Measurements from ENCODE around the gene COX4I1.
"Not testable (repeated sequence)": the region's sequence is repeated elsewhere in the genome, so short reads cannot be mapped to it uniquely, and the experiment has no call there.

The COX4I1 gene

DNA sequence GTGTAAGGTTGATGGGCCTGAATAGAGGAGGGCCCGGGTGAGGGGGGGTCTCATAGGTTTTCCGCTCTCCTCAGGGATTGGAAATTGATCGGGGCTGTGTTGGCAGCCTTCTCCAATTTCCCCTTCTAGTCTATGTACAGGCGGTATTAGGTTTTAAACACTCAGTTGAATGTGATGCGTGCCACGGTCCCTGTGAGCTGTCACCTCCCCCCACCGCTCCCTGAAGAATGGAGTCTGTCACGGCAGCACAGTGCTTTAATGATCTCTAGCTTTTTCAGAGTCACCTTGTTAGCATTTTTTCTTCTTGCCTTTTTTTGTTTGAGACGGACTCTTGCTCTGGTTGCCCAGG, 800 bp downstream of the COX4I1 start:
- peak; percentile 46 for DNase-seq (ENCODE audit: low spot score)

DNA sequence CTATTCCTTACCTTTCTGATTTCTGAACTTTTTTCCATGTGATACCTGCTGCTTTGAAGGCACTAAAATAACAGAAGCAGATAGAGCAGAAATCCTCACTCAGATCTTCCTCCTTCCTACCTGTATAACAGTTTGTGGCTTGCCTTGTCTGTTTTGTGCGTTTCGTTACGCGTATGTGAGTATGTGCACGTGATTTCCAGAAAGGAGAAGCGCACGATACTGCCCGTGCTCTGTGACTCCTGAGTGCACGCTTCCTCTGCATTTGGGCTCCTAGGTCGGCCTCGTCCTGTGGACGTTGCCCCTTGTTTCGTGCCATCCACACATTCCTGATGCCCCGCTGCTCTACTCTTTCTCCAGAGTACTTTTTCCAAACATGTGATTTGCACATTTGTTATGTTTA, 4.1 kb downstream of the COX4I1 start:
- no peak for DNase-seq (ENCODE audit: low spot score)

DNA sequence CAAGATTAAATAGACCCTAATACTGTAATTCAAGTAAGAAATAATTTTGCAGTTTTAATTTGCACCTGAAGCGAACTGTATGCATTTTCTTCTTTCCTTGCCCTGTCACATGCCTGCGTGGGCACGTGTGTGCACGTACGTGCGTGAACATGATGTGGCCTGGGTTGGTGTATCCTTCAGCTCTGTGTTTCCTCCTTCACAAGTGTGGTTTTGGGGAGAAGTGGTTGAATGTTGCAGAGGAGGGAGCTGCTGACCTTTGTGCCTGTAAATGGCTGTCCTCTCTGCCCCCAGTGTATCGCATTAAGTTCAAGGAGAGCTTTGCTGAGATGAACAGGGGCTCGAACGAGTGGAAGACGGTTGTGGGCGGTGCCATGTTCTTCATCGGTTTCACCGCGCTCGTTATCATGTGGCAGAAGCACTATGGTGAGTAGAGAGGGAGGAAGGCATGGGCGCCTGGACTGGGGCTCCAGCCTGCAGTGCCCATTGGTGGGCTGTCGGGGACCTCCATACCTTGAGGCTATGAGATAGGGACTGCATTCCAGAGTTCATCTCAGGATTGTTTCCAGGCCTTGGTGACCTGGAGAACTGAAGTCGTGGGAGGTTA, 6.0 kb downstream of the COX4I1 start:
- DNase-seq (ENCODE audit: low spot score): no peak

GRCh38 chr16:85806539-85806938, 7.0 kb downstream of the COX4I1 start:
- DNase-seq (ENCODE audit: low spot score): no peak

DNA sequence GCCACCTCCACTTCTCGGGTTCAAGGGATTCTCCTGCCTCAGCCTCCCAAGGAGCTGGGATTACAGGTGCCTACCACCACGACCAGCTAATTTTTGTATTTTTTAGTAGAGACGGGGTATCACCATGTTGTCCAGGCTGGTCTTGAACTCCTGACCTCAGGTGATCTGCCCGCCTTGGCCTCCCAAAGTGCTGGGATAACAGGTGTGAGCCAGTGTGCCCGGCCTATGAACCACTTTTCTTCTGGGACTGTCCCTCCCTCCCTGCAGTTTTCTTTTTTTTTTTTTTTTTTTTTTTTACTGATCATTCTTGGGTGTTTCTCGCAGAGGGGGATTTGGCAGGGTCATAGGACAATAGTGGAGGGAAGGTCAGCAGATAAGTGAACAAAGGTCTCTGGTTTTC, 7.8 kb downstream of the COX4I1 start:
- not testable (repeated sequence) for DNase-seq (ENCODE audit: low spot score)

GRCh38 chr16:85808104-85808503, 8.6 kb downstream of the COX4I1 start:
- DNase-seq (ENCODE audit: low spot score): not testable (repeated sequence)

DNA sequence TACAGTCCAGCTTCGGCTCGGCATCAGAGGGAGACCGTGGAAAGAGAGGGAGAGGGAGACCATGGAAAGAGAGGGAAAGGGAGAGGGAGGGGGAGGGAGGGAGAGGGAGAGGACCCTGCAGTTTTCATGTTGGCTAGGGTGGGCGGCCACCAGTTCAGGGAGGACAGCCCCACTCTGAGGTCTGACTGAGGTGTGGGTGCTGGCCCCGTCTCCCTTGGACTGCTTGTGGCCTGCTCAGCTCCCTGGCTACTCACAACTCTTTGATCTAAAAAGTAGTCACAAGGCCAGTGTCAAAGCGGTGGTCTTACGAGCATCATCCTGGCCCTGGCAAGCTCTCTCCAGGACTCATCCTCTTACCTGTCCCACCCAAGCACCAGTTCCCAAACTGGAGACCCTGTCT, 9.4 kb downstream of the COX4I1 start:
- no peak for DNase-seq (ENCODE audit: low spot score)

DNA sequence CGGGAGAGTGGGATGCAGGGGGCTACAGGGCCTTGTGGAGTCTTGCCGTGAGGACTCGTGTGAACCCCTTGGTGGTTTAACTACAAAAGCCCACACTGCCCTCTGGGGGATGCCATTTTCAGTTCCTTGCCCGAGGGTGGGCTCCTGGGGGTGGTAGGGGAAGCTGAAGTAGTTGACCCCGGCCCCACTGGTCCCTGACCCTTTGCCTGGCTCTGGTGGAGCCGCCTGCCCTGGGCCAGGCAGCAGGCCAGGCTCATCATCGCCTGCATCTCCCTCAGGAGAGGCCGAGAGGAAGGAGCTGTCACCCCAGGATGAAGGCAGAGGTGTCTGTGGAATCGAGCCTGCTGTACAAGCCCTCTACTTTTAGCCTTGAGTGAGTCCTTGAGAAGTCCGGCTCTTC, 10.2 kb downstream of the COX4I1 start:
- DNase-seq (ENCODE audit: low spot score): no peak

GRCh38 chr16:85810097-85810741, 10.7 kb downstream of the COX4I1 start:
- DNase-seq (ENCODE audit: low spot score): no peak

DNA sequence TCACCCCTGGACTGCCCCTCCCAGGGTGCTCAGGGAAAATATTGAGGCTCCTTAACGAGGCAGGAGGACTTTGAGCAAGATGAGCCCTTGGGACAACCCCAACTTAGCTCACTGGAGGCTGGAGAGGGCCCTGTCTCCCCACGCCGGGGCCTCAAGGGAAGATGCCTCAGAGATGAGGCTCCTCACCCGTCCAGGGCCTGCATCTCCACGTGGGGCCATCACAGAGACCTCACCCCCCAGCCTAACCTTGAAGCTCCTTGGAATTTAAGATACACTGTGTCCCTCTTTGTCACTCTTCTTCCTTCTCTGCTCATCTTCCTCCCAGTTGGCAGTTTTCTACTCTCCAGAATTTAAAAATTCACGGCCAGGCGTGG, 11.2 kb downstream of the COX4I1 start:
- no peak for DNase-seq (ENCODE audit: low spot score)

- DNase-seq (ENCODE audit: low spot score): no peak
Measured at GRCh38 chr16:85812031-85812807, 12.7 kb downstream of the COX4I1 start.

DNA sequence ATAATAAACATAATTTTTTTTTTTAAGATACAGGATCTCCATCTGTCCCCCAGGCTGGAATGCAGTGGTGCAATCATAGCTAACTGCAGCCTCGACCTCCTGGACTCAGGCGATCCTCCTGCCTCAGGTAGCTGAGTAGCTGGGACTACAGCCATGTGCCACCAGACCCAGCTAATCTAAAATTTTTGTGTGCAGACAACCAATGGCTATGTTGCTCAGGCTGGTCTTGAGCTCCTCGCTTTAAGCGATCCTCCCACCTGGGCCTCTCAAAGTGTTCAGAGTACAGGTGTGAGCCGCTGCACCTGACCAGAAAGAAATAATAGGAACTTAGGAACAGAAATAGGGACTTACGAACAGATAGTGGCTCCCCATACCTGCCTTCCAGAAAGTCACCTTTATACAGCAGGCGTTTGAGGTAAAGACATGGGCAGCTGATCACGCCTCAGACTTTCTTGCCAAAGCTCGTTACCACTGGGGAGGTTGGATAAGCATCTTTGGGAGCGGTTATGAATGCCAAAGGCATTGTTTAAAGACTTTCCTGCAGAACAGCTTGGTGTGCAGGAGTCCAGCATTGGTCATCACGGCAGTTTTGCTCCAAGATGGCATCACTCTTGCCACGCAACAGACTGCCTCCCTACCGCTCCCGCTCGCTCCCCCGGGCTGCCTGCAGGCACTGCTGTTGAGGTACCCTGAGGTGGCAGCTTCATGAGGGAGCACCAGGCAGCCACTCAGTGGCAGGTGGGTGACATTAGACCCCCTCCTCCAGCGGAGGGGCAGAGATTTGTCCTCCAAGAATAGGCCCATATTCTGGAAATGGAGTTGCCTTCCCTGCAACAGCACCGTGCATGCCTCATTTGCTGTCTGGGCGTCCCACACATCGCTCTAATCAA, 13.6 kb downstream of the COX4I1 start:
- no peak for DNase-seq (ENCODE audit: low spot score)

- DNase-seq (ENCODE audit: low spot score): no peak
Measured at GRCh38 chr16:85816159-85816558, 16.7 kb downstream of the COX4I1 start.

GRCh38 chr16:85817195-85817594, 17.7 kb downstream of the COX4I1 start:
- not testable (repeated sequence) for DNase-seq (ENCODE audit: low spot score)

DNA sequence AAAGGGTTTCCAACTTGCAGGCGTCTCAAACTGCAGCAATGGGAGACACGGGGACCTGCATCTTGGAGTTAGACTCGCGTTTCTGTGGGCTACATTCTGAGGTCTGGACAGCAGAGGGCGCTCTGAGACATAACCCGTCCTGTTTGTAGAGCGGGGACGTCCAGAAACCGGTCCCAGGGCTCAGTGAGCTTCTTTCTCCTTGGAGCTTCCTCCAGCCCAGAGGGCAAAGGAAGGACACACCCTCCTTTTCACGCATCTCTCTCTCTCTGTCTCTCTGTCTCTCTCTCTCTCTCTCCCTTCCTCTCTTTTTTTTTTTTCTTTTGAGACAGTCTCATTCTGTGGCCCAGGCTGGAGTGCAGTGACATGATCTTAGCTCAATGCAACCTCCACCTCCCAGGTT, 19.8 kb downstream of the COX4I1 start:
- DNase-seq (ENCODE audit: low spot score): peak; percentile 77

GRCh38 chr16:85819771-85820170, 20.3 kb downstream of the COX4I1 start:
- DNase-seq (ENCODE audit: low spot score): peak; percentile 3

GRCh38 chr16:85820604-85821372, 21.3 kb downstream of the COX4I1 start:
- DNase-seq (ENCODE audit: low spot score): no peak

GRCh38 chr16:85821390-85822135, 22.1 kb downstream of the COX4I1 start:
- peak; percentile 77 for DNase-seq (ENCODE audit: low spot score)

DNA sequence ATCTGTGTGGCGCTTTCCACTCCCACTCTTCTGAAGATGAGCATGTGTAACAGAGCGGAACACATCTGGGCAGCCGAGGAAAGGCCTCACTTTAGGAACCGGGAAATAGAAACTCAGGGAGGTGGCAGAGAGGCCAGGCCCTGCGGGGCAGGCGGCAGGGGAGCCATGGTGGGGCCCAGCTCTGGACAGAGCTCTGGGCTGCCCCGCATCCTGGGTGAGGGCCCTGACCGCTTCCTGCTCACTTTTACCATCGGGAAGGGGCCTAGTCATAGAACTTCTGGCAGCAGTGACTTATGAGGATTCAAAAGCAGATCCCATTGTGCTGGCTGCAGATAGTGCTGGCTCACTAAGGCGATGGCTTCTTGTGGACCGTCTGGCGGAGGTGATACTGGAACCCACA, 22.6 kb downstream of the COX4I1 start:
- no peak for DNase-seq (ENCODE audit: low spot score)

- no peak for DNase-seq (ENCODE audit: low spot score)
Measured at GRCh38 chr16:85823328-85823920, 23.9 kb downstream of the COX4I1 start.
